ENCODE data around the gene CDCP1.

The CDCP1 gene, protein sequence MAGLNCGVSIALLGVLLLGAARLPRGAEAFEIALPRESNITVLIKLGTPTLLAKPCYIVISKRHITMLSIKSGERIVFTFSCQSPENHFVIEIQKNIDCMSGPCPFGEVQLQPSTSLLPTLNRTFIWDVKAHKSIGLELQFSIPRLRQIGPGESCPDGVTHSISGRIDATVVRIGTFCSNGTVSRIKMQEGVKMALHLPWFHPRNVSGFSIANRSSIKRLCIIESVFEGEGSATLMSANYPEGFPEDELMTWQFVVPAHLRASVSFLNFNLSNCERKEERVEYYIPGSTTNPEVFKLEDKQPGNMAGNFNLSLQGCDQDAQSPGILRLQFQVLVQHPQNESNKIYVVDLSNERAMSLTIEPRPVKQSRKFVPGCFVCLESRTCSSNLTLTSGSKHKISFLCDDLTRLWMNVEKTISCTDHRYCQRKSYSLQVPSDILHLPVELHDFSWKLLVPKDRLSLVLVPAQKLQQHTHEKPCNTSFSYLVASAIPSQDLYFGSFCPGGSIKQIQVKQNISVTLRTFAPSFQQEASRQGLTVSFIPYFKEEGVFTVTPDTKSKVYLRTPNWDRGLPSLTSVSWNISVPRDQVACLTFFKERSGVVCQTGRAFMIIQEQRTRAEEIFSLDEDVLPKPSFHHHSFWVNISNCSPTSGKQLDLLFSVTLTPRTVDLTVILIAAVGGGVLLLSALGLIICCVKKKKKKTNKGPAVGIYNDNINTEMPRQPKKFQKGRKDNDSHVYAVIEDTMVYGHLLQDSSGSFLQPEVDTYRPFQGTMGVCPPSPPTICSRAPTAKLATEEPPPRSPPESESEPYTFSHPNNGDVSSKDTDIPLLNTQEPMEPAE

DNA sequence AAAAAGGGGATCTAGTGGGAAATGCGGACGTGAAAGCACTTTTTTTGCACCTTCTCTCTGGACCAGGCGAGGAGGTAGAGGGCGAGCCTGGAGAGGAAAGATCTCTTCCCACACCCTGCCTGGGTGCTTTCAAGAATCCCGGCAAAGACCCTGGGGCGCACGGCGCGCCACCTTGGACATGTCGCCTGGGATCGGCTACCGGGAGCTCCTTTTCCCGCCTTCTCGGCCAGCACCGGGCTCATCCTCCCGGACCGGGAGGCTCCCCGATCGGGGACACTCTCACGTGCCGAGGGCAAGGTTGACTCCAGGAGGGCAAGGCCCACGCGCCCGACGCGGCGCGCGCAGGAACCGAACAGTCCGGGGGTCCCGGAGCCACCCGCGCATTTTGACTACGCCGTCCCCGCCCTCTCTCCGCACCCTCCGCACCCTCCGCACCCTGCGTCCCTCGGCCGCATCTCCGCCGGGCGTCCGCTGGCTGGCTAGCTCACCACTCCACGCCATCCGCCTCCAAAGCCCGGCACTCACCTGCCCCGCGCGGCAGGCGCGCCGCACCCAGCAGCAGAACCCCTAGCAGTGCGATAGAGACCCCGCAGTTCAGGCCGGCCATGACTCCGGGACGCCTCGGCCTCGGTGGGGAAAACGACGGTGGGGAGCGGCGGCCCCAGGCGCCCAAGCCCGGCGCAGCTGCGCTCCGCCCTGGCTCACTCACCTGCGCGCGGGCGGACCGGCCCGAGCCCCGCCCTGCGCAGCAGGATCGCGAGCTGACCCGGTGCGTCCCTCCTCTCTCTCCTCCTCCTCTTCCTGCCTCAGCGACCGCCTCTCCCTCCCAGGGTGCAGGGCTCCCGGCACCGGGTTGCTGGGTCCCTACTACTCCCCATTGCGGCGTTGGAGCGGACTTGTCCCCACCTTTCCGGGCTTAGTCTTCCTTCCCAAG, at the start of gene CDCP1:
TSS of gene CDCP1 (minus strand) at position 698 of the 934 bp plus-strand sequence. CDS start at position 607, 91 bp downstream.
- H3K4me3 ChIP-seq (ENCODE audit: low read depth, low read length) = peak within 1 kb of the TSS; percentile 73
- DNase-seq (ENCODE audit: low read depth) = no peak
- TF ChIP-seq, protein P1, sequence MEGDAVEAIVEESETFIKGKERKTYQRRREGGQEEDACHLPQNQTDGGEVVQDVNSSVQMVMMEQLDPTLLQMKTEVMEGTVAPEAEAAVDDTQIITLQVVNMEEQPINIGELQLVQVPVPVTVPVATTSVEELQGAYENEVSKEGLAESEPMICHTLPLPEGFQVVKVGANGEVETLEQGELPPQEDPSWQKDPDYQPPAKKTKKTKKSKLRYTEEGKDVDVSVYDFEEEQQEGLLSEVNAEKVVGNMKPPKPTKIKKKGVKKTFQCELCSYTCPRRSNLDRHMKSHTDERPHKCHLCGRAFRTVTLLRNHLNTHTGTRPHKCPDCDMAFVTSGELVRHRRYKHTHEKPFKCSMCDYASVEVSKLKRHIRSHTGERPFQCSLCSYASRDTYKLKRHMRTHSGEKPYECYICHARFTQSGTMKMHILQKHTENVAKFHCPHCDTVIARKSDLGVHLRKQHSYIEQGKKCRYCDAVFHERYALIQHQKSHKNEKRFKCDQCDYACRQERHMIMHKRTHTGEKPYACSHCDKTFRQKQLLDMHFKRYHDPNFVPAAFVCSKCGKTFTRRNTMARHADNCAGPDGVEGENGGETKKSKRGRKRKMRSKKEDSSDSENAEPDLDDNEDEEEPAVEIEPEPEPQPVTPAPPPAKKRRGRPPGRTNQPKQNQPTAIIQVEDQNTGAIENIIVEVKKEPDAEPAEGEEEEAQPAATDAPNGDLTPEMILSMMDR (conservative IDR thresholded peaks at IDR 0.05; ENCODE audit: low read depth, low read length) = no peak

DNA sequence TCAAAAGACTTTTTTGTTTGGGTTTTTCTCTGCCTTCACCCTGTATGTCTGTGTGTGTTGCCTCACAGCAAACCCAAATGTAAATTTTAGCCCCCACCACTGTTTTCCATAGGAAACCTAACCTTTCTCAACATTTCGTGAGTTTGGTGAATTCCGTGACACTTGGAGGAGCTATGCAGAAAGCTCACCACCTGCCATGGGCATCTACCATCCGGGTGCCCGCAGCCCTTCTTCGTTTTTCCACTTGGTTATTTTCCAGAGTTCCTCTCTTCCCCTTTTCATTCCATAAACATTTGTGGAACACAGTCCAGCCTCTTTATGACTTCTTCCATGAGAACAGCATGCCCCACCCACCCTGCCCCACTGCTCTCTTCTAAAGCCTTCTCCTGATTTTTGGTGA, 48.6 kb upstream of the CDCP1 start:
- DNase-seq (ENCODE audit: low read depth) = no peak
- no peak overlapping the region for H3K4me3 ChIP-seq (ENCODE audit: low read depth, low read length)
- TF ChIP-seq, protein P1 (conservative IDR thresholded peaks at IDR 0.05; ENCODE audit: low read depth, low read length) = no peak

DNA sequence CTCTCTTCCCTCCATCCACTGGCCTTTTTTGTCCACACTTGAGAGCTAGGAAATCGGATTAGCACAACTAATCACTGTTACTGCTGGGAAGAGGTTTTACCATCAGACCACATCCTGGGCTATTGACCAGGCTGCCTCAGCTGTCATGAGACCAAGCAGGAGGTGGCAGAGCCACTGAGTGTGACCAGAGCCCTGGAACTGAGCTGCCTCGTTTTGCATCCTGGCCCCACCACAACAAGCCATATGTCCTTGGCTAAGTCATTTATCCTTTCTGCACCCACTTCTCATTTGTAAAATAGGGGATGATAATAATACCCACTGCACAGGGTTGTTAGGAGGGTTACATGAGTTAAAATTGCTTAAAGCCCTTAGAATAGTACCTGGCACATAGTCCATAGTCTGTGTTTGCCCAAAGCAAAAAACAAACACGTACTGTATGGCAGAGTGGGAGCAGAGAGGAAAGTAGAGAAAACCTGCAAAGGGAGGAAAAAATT, 45.8 kb upstream of the CDCP1 start:
- DNase-seq (ENCODE audit: low read depth) = no peak
- TF ChIP-seq, protein P1 (conservative IDR thresholded peaks at IDR 0.05; ENCODE audit: low read depth, low read length) = no peak
- no peak overlapping the region for H3K4me3 ChIP-seq (ENCODE audit: low read depth, low read length)

DNA sequence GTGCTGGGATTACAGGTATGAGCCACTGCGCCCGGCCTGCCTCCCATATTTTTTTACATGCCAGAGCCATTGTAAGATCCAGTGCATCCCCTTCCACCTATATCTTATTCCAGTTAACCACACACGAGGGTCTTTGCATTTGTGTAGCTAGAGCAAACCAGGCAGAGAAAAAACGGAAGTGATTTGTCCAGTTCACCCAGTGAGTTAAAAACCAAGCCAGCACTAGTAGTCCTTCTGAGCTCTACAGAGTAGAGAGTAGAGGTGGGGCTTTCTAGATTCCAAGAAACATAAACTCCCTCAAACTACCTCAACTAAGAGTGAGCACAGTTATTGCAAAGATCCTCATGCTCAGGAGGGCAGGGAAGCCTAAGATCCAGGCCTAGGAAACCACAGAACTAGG, 45.2 kb upstream of the CDCP1 start:
- TF ChIP-seq, protein P1 (conservative IDR thresholded peaks at IDR 0.05; ENCODE audit: low read depth, low read length) = no peak
- DNase-seq (ENCODE audit: low read depth) = no peak
- no peak overlapping the region for H3K4me3 ChIP-seq (ENCODE audit: low read depth, low read length)

DNA sequence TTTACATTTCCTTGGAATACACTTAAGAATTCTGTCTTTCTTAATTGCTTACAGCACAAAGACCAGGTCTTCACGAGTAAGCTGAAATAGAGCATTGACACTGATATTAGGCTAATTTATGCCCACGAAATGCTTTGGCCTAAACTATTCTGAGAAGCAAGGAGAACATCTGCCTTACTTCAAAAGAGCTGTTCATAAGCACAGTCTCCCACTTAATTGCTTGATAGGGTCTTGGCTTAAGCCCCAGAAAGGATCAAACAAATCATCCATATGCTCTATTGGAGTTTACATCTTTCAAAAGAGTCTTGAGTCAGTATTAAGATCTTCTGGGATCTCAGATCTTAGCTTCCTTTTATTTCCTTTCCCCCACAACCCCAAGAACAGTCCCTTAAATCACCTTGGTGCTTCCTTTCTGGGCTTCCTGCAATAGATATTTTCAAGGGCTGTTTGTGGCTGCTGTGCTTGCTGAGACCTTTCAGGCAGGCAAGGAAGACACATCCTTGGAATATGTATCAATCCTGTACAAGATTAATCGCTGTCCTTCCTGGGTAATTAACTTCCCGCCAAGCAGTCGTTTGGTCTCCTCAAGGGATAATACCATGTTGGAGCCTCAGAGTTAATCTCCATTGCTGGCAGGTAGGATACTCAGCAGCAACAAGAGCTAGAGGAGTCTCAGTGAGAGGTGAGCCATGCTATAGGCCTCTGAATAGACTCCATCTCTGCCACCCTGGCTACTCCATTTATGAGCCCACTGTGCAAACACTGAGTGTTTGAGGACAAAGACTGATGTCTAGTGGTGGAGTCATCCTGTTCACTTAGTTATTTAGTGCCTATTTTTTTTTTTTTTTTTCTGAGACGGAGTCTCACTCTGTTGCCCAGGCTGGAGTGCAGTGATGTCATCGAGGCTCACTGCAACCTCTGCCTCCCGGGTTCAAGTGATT, 42.8 kb upstream of the CDCP1 start:
- H3K4me3 ChIP-seq (ENCODE audit: low read depth, low read length) = no peak overlapping the region
- TF ChIP-seq, protein P1 (conservative IDR thresholded peaks at IDR 0.05; ENCODE audit: low read depth, low read length) = no peak
- DNase-seq (ENCODE audit: low read depth) = no peak
